Measurements from ENCODE around the gene MYO16.

The MYO16 gene

GRCh38 chr13:109093998-109094397 is 464.6 kb downstream of the MYO16 start:
- TF ChIP-seq GATA3 (IDR thresholded peaks at IDR 0.05; ENCODE audit: low read depth, low read length) (no peak), GATA2 (IDR thresholded peaks at IDR 0.05; ENCODE audit: low read depth, low read length) (no peak)

GRCh38 chr13:109095126-109095525 is 465.7 kb downstream of the MYO16 start:
- TF ChIP-seq GATA2 (IDR thresholded peaks at IDR 0.05; ENCODE audit: low read depth, low read length) (no peak), GATA3 (IDR thresholded peaks at IDR 0.05; ENCODE audit: low read depth, low read length) (no peak)

DNA sequence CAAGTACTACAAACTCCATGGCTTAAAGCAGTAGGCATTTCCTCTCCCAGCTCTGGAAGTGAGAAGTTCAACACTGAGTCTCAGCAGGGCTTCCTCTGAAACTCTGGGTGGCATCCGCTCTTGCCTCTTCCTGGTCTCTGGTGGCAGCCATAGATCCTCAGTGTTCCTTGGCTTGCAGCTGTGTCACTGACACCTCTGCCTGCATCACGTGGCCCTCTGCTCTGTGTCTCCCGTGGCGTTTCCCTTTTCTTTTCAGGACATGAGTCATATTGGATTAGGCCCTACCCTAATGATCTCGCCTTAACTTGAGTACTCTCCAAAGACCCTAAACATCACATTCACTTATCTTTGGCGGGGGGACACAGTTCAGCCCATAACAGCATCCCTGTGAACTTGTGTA is 466.7 kb downstream of the MYO16 start:
- TF ChIP-seq GATA3 (IDR thresholded peaks at IDR 0.05; ENCODE audit: low read depth, low read length) (no peak), GATA2 (IDR thresholded peaks at IDR 0.05; ENCODE audit: low read depth, low read length) (no peak)

- TF ChIP-seq GATA3 (IDR thresholded peaks at IDR 0.05; ENCODE audit: low read depth, low read length) (no peak), GATA2 (IDR thresholded peaks at IDR 0.05; ENCODE audit: low read depth, low read length) (no peak)
Observed at GRCh38 chr13:109100705-109101304, 471.4 kb downstream of the MYO16 start.

DNA sequence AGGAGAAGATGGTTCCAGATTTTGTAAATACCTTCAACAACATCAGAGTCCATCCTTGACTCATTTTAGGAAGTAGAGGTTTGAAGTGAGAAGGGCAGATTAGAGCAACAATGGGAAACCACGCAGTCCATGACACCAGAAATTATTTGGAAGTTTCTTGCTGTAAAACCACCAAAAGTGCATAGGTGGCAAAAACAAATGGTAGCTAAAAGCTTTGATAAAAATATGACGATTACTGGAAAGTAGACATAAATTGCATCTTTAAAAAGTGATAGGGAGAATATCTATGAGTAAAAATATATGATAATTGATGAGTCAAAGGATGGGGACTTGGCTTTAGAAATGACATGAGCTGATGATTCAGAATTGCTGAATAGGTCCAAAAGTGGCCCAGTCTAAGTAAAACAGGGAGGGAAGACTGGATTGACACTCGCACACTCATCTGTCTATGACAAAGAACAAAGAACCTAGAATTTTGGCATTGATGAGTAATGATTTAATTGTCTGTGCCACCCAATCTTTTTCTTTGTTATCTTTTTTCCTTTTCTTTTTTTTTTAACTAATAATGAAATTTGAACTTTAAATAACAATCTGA is 472.2 kb downstream of the MYO16 start:
- TF ChIP-seq GATA2 (IDR thresholded peaks at IDR 0.05; ENCODE audit: low read depth, low read length) (no peak), GATA3 (IDR thresholded peaks at IDR 0.05; ENCODE audit: low read depth, low read length) (no peak)

DNA sequence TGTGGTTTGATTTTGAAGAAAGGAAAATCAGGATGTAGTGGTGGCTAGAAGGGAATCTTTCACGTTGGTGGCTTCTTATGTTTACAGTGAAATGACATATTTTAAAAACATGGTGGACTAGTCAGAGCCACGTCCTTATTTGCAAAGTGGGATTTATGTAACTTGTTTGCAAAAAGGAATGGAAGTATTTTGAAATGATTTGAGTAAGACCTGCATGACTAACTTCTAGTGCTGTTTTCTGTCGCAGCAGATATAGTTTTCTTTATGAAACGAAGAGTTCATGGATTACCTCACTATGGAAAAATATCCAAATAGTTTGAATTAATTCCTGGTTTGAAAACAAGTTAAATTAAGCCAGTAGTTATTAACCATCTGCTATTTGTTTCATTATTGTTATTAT is 476.5 kb downstream of the MYO16 start:
- no peak for TF ChIP-seq GATA3 (IDR thresholded peaks at IDR 0.05; ENCODE audit: low read depth, low read length)
- no peak for TF ChIP-seq GATA2 (IDR thresholded peaks at IDR 0.05; ENCODE audit: low read depth, low read length)

DNA sequence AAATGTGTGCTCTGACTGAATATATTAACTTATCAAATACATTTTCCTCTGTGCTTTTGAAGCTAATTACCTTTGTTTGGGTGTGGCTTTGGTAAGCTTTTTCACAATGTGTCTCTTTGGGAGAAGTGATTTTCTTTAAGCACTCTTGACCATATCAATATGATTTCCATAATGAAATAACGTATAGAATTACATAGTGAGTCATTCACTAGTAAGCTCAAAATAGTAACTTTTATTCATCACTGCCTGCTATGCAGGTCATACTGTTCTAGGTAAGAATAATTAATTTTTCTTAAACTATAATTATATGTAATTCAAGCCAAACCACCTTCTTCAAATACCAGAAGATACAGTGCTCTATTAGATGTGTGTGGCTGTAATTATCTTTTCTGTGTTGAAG is 480.7 kb downstream of the MYO16 start:
- TF ChIP-seq GATA2 (IDR thresholded peaks at IDR 0.05; ENCODE audit: low read depth, low read length), result no peak
- no peak for TF ChIP-seq GATA3 (IDR thresholded peaks at IDR 0.05; ENCODE audit: low read depth, low read length)

- TF ChIP-seq GATA3 (IDR thresholded peaks at IDR 0.05; ENCODE audit: low read depth, low read length), result no peak
- TF ChIP-seq GATA2 (IDR thresholded peaks at IDR 0.05; ENCODE audit: low read depth, low read length), result no peak
Observed at GRCh38 chr13:109111141-109111540, 481.7 kb downstream of the MYO16 start.

GRCh38 chr13:109113427-109113826 is 484.0 kb downstream of the MYO16 start:
- no peak for TF ChIP-seq GATA3 (IDR thresholded peaks at IDR 0.05; ENCODE audit: low read depth, low read length)
- no peak for TF ChIP-seq GATA2 (IDR thresholded peaks at IDR 0.05; ENCODE audit: low read depth, low read length)

GRCh38 chr13:109114162-109114561 is 484.8 kb downstream of the MYO16 start:
- TF ChIP-seq GATA2 (IDR thresholded peaks at IDR 0.05; ENCODE audit: low read depth, low read length) (no peak), GATA3 (IDR thresholded peaks at IDR 0.05; ENCODE audit: low read depth, low read length) (no peak)

DNA sequence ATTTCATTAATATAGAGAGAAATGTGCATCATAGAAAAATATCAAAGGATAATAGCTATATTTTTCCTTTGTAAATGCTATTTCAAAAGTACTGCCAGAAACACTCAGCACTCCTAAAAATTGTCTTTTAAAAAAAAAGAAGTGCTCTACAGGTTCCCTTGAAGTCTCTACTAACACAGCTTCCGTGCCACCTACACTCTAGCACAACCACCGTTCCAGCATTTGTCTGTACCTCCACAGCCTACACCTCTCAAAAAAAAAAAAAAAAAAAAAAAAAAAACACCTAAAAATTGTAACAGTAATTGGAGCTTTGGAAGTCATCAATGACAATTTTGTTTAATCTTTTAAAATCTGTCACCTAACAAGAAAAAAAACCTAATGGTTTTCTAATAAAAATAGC is 485.6 kb downstream of the MYO16 start:
- TF ChIP-seq GATA2 (IDR thresholded peaks at IDR 0.05; ENCODE audit: low read depth, low read length) (no peak), GATA3 (IDR thresholded peaks at IDR 0.05; ENCODE audit: low read depth, low read length) (no peak)

DNA sequence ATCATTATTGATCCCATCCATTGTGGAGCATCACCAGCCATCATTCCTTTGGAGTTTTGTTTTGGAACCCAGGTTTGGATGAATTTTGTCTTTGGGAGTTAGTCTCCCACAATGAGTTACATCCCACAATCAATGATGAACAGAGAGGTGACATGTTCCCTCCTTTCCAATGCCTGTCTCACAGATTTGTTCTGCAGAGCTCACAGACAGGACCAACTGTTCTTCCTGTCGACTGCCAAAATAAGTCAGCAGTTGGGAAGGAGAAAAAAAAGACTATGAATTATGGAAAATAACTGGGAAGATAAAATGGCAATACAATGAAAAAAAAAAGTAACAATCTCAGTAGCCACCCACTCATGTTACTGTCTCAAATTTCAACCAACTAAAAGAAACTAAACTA is 489.1 kb downstream of the MYO16 start:
- TF ChIP-seq GATA2 (IDR thresholded peaks at IDR 0.05; ENCODE audit: low read depth, low read length) (no peak), GATA3 (IDR thresholded peaks at IDR 0.05; ENCODE audit: low read depth, low read length) (no peak)

DNA sequence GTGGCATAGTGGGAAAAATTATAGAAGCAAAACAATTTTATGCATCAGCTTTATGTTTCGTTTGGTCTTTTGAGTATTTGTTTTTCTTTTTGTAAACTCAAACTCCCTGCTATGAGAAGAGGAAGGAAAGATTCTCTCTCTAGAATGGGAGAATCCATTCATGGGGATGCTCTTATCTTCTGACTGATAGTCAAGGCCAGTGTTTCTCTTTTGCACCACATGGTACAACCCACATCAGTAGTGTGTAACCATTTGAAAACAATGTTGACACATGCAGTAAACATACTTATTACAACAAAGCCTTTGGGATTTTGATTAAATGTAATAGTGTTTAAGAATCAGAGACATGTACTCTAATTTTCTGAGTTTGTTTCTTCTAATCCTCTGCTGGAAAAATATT is 490.5 kb downstream of the MYO16 start:
- no peak for TF ChIP-seq GATA3 (IDR thresholded peaks at IDR 0.05; ENCODE audit: low read depth, low read length)
- no peak for TF ChIP-seq GATA2 (IDR thresholded peaks at IDR 0.05; ENCODE audit: low read depth, low read length)

- no peak for TF ChIP-seq GATA2 (IDR thresholded peaks at IDR 0.05; ENCODE audit: low read depth, low read length)
- TF ChIP-seq GATA3 (IDR thresholded peaks at IDR 0.05; ENCODE audit: low read depth, low read length), result no peak
Observed at GRCh38 chr13:109121826-109122225, 492.4 kb downstream of the MYO16 start.

- TF ChIP-seq GATA2 (IDR thresholded peaks at IDR 0.05; ENCODE audit: low read depth, low read length) (no peak), GATA3 (IDR thresholded peaks at IDR 0.05; ENCODE audit: low read depth, low read length) (no peak)
Observed at GRCh38 chr13:109123971-109124370, 494.6 kb downstream of the MYO16 start.
